Gastroesophageal sphincter (tissue), 4 donors: ENCODE data around the gene IL17RD. TPM values are rescaled to one million over a fixed set of nuclear protein-coding genes. Genes with fewer than 3 reads are reported as not detected.

Experiments used
- ATAC-seq: fragments of 150-250 bp; one replicate; pipeline ENCODE4 v1.9.1; 2016; ENCODE audit warnings: mild to moderate bottlenecking, moderate library complexity
- H3K27ac ChIP-seq, 4 donors: fragments of 200-600 bp; sonication (generic) in 3 of 4; 1 replicate in 3 of 4; 2 replicates in 1 of 4; pipeline ENCODE4 v1.5.1; 2016 to 2019
- H3K27me3 ChIP-seq: fragments of 200-600 bp; sonication (generic); one replicate; pipeline ENCODE4 v1.5.1; 2019
- H3K36me3 ChIP-seq, 2 donors: fragments of 200-600 bp; sonication (generic); one replicate each; pipeline ENCODE4 v1.5.1; 2019; ENCODE audit warnings: control low read depth in 1 of 2
- H3K4me1 ChIP-seq, 3 donors: fragments of 200-600 bp; sonication (generic); 1 replicate in 2 of 3; 2 replicates in 1 of 3; pipeline ENCODE4 v1.5.1; 2016 to 2019; ENCODE audit warnings: control low read depth in 2 of 3
- H3K4me3 ChIP-seq, 2 donors: fragments of 200-600 bp; sonication (generic); one replicate each; pipeline ENCODE4 v1.5.1; 2019; ENCODE audit warnings: mild to moderate bottlenecking in 1 of 2, moderate library complexity in 1 of 2
- H3K9me3 ChIP-seq, 3 donors: fragments of 200-600 bp; sonication (generic); one replicate each; pipeline ENCODE4 v1.5.1; 2017 to 2019; ENCODE audit warnings: control low read depth in 2 of 3
- EP300 ChIP-seq: sonication (generic); formaldehyde crosslinking; IDR thresholded peaks from one replicate; pipeline ENCODE4 v1.6.1; 2017; ENCODE audit warnings: antibody characterized with exemption, mild to moderate bottlenecking
- POLR2A ChIP-seq, 2 donors: fragments of 450-650 bp; IDR thresholded peaks; one replicate each; pipeline ENCODE4 v1.6.1; 2017; ENCODE audit warnings: antibody characterized with exemption in 2 of 2, mild to moderate bottlenecking in 2 of 2, moderate library complexity in 1 of 2
- POLR2AphosphoS5 ChIP-seq: sonication (generic); formaldehyde crosslinking; IDR thresholded peaks from one replicate; pipeline ENCODE4 v1.6.1; 2017; ENCODE audit warnings: antibody characterized with exemption
- WGBS, 2 donors: methylation state at CpG; one replicate each; pipeline ENCODE4 v1.1.5; 2018; ENCODE audit warnings: low coverage in 1 of 2; 5-methylcytosine and 5-hydroxymethylcytosine counted together
- total RNA-seq, 4 donors: library from RNA; depleted of rRNA; stranded (reverse); fragments of >200 nt; gene quantifications; one replicate each; pipeline ENCODE4 v1.1.0, GENCODE V29; 2016
- TF ChIP-seq, protein P1 (sequence below), 4 experiments: fragments of 200-600 bp in 2 of 4; fragments of 450-650 bp in 2 of 4; sonication (generic) in 1 of 4; IDR thresholded peaks; one replicate each; pipeline ENCODE4 v1.5.1; 2017 to 2019; ENCODE audit warnings: antibody characterized with exemption in 4 of 4, mild to moderate bottlenecking in 2 of 4, moderate library complexity in 2 of 4

Gene IL17RD
- total RNA-seq, 4 donors from 2014 or later = 4.5 to 15.9 (median 8.7) TPM

DNA sequence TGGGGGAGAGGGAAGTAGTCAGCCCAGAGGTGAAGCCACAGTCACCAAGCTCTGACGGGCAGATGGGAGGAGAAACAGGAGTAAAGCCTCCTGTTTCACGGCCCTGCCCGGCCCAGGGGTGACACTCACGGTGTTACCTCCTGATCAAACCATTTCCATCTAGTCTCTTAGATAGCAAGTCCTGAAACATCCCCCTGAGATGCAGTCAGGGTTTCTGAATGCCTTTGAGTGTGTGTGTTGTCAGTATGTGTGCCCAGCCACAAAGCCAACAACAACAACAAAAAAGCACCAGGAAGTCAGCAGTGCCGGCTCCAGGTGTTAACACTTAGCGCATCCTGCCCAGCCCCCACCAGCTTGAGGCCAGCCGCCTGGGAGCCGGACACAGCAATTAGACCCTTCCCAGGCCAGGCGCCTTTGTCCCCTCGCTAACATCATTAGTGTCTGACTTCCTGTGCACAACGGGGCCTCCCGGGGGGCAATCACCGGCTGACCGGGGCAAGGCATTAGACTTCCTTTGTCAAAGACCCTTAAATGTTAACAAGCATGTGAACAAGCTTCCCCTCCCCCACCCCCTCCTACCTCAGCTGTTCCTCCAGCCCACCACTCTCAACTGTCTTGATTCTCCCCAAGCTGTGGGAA, 34.5 kb downstream of the IL17RD start:
- H3K27me3 ChIP-seq = no peaks in the 10 kb centered on the region
- ATAC-seq = no peak

DNA sequence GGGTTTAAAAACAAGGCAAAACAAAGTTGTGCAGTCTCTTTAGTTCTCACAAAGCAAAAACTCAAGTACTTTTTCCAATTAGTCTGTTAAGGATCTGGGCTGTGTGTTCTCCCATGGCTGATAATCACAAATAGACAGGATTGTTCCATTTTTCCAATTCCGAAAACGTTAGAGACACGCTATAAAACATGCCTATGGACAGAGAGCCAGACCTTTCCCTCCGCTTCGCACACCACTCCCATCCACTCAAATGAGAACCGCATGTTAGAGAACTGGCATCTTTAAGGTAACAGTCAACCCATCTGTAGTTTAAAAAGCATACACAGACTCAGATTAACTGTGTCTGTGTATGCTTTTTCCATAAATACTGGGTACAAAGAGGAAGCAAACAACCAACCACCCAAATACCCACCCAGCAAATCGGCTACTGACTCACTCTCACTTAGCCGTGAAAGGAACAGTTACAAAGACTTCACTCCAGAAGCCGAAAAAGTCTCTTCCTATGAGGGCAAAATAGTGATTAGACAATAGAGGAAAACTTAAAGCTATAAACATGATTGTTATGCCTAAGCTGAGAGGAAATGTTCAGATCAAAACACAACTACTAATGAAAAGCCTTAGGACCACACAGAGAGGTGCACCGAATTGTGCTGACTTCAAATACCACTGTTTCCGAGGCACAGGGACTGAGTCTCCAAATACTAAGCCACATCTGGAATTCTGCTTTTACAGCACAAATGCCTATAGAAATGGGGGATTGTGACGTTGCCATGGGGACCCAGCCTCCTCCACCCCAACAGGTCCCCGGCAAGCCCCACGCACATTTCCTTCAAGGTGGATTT, 36.1 kb downstream of the IL17RD start:
- no peak for ATAC-seq
- no peaks in the 10 kb centered on the region for H3K9me3 ChIP-seq
- H3K27me3 ChIP-seq = no peaks in the 10 kb centered on the region
- peak overlapping the region in 3 of 4 donors; percentile 38 to 61 (median 60) for H3K27ac ChIP-seq
- peak overlapping the region in 1 of 2 donors; percentile 12 for H3K4me3 ChIP-seq
- WGBS, 2 donors = 73 to 78% methylated on average over 11 to 13 of the region's 14 CpGs
- peaks cover 0 to 19% (median 0%) of the 10 kb centered on the region in 3 donors for H3K4me1 ChIP-seq
- TF ChIP-seq POLR2AphosphoS5 (no peak), EP300 (no peak), POLR2A (IDR thresholded peaks at IDR 0.05) (no peak)
- TF ChIP-seq, protein P1, sequence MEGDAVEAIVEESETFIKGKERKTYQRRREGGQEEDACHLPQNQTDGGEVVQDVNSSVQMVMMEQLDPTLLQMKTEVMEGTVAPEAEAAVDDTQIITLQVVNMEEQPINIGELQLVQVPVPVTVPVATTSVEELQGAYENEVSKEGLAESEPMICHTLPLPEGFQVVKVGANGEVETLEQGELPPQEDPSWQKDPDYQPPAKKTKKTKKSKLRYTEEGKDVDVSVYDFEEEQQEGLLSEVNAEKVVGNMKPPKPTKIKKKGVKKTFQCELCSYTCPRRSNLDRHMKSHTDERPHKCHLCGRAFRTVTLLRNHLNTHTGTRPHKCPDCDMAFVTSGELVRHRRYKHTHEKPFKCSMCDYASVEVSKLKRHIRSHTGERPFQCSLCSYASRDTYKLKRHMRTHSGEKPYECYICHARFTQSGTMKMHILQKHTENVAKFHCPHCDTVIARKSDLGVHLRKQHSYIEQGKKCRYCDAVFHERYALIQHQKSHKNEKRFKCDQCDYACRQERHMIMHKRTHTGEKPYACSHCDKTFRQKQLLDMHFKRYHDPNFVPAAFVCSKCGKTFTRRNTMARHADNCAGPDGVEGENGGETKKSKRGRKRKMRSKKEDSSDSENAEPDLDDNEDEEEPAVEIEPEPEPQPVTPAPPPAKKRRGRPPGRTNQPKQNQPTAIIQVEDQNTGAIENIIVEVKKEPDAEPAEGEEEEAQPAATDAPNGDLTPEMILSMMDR (IDR thresholded peaks at IDR 0.05) = no peak
- no peaks in the 10 kb centered on the region for H3K36me3 ChIP-seq

More for the DNA sequence above, 34.5 kb downstream of the IL17RD start:
- Histone ChIP-seq H3K36me3 (no peaks in the 10 kb centered on the region), H3K4me1 (peaks cover 0 to 19% (median 0%) of the 10 kb centered on the region in 3 donors), H3K27ac (peak overlapping the region in 2 of 4 donors; percentile 5 to 42), H3K9me3 (no peaks in the 10 kb centered on the region), H3K4me3 (no peak overlapping the region)
- WGBS, 2 donors = 70% methylated on average over 2 of the region's 14 CpGs; no CpG with 5 or more reads in 1 of the 2 donors
- TF ChIP-seq POLR2A (IDR thresholded peaks at IDR 0.05) = no peak
- TF ChIP-seq POLR2AphosphoS5 = no peak
- TF ChIP-seq, protein P1 (IDR thresholded peaks at IDR 0.05) = no peak
- TF ChIP-seq EP300 = no peak

DNA sequence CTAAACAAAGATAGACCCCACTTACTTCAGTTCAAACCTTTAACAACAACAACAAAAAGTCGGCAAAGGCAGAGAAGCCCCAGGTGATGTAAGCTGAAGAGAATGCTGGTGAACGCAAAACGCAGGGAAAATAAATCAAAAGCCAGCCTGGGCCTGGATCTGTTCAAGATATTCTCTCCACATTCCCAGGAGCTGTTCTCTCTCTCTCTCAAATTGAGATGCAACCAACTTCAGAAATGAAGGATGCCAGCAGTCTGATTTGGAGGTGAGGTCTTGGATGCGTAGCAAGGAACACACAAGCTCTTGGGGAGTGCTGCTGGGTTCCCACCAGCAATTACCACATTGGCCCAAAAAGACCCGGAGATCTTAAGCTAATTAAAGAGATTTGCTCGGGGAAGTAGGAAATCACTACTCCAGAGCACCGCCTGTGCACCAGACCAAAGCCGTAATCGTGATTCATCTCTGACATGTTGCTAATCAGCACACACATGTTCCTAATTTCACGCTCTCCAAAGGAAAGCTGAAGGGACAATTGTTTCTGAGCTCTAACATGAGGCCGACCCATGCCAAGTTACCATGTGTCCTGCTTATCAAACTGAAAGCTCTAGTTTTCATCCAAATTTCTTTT, 37.1 kb downstream of the IL17RD start:
- WGBS, 2 donors = 29 to 64% methylated on average over 10 to 11 of the region's 11 CpGs
- Histone ChIP-seq H3K36me3 (no peaks in the 10 kb centered on the region), H3K4me3 (peak overlapping the region in 1 of 2 donors; percentile 12), H3K9me3 (no peaks in the 10 kb centered on the region), H3K4me1 (peaks cover 0 to 19% (median 0%) of the 10 kb centered on the region in 3 donors), H3K27me3 (no peaks in the 10 kb centered on the region), H3K27ac (peak overlapping the region in 3 of 4 donors; percentile 51 to 61 (median 60))
- ATAC-seq = peak; percentile 61
- TF ChIP-seq POLR2AphosphoS5 (no peak), POLR2A (IDR thresholded peaks at IDR 0.05) (no peak), EP300 (no peak)
- TF ChIP-seq, protein P1 (IDR thresholded peaks at IDR 0.05) = no peak

DNA sequence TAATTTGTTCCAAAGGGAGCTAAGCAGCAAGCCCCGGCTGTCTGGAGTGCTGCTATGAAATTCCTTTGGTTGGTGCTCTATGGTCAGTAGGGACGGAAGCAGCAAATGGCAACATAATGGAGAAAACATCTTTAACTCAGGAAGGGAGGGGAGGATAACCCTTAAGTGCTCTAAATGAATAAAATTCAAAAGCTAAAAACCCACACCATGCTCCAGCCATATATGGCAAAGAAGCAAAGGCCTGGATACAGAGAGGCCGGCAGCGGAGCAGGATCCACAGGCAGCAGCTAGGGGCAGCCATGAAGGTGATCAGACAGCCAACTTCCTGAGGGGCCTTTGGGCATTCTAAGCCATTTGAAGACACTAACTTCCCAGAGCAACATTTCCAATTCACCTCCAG, 38.9 kb downstream of the IL17RD start:
- no peaks in the 10 kb centered on the region for H3K9me3 ChIP-seq
- no peaks in the 10 kb centered on the region for H3K27me3 ChIP-seq
- no peak for ATAC-seq
- H3K4me3 ChIP-seq = no peak overlapping the region
- H3K36me3 ChIP-seq = no peaks in the 10 kb centered on the region
- 67 to 73% methylated on average over 3 to 4 of the region's 4 CpGs for WGBS, 2 donors
- no peak for TF ChIP-seq EP300
- TF ChIP-seq, protein P1 (IDR thresholded peaks at IDR 0.05) = no peak
- TF ChIP-seq POLR2A (IDR thresholded peaks at IDR 0.05) = no peak
- no peak for TF ChIP-seq POLR2AphosphoS5
- H3K4me1 ChIP-seq = peaks cover 0 to 19% (median 0%) of the 10 kb centered on the region in 3 donors
- H3K27ac ChIP-seq = no peak overlapping the region
